Mesothelial cell of epicardium (in vitro differentiated cells): ENCODE measurements around the gene SHCBP1L. TPM values are rescaled to one million over a fixed set of nuclear protein-coding genes. Genes with fewer than 3 reads are reported as not detected.
A peak's percentile ranks its signal among the peaks of the same experiment; 100 is the strongest.

Source experiments
- DNase-seq, 2 experiments: peaks; one replicate each; pipeline ENCODE4 v3.0.0; 2021; ENCODE audit warnings: low spot score in 2 of 2; ENCODE audit not compliant: unreplicated experiment in 2 of 2
- H3K27ac Mint-ChIP-seq: 2 replicates; pipeline ENCODE4 v1.8.0; 2021; ENCODE audit warnings: mixed read lengths
- H3K27me3 Mint-ChIP-seq: 2 replicates; pipeline ENCODE4 v1.8.0; 2021; ENCODE audit warnings: low read depth, mixed read lengths
- H3K36me3 Mint-ChIP-seq: 2 replicates; pipeline ENCODE4 v1.8.0; 2021; ENCODE audit warnings: mixed read lengths
- H3K4me1 Mint-ChIP-seq: 2 replicates; pipeline ENCODE4 v1.8.0; 2021; ENCODE audit warnings: mixed read lengths
- H3K4me3 Mint-ChIP-seq: 2 replicates; pipeline ENCODE4 v1.8.0; 2021; ENCODE audit warnings: mild to moderate bottlenecking, moderate library complexity, mixed read lengths
- H3K9me3 Mint-ChIP-seq: 2 replicates; pipeline ENCODE4 v1.8.0; 2021; ENCODE audit warnings: mixed read lengths
- total RNA-seq: library from RNA; stranded (reverse); gene quantifications from 3 replicates; pipeline ENCODE4 v1.2.1, GENCODE V29; 2021
- TF ChIP-seq, protein P1 (sequence below): fragments of 200-600 bp; sonication (generic); IDR thresholded peaks from one replicate; pipeline ENCODE4 v1.5.0; 2021; ENCODE audit warnings: antibody characterized with exemption; ENCODE audit not compliant: unreplicated experiment

Gene SHCBP1L
- total RNA-seq, 1 donor from 2014 or later, result not detected

DNA sequence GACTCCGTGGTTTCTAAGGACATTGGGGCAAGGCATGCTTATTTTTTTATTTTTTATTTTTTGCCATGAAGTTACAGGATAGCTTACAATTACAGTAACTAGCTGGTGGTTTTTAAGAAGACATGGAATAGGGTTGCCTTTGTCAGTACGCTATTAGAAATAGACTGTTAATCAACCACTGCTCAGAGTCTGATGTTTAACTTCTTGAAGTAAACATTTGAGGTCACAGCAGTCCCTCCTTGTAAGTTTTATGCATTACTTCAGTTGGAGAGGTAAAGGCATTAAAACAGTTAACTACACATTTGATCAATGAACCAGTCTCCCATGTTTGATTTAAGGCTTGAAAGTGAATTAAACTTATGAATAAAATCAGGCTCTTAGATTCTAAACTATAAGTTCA, 19.3 kb upstream of the SHCBP1L start:
- H3K27ac Mint-ChIP-seq, result no peak overlapping the region
- H3K27me3 Mint-ChIP-seq, result no peaks in the 10 kb centered on the region
- no peak for DNase-seq
- no peaks in the 10 kb centered on the region for H3K9me3 Mint-ChIP-seq
- TF ChIP-seq, protein P1, sequence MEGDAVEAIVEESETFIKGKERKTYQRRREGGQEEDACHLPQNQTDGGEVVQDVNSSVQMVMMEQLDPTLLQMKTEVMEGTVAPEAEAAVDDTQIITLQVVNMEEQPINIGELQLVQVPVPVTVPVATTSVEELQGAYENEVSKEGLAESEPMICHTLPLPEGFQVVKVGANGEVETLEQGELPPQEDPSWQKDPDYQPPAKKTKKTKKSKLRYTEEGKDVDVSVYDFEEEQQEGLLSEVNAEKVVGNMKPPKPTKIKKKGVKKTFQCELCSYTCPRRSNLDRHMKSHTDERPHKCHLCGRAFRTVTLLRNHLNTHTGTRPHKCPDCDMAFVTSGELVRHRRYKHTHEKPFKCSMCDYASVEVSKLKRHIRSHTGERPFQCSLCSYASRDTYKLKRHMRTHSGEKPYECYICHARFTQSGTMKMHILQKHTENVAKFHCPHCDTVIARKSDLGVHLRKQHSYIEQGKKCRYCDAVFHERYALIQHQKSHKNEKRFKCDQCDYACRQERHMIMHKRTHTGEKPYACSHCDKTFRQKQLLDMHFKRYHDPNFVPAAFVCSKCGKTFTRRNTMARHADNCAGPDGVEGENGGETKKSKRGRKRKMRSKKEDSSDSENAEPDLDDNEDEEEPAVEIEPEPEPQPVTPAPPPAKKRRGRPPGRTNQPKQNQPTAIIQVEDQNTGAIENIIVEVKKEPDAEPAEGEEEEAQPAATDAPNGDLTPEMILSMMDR, result no peak
- no peaks in the 10 kb centered on the region for H3K36me3 Mint-ChIP-seq
- H3K4me1 Mint-ChIP-seq, result peaks cover 30% of the 10 kb centered on the region
- H3K4me3 Mint-ChIP-seq, result no peak overlapping the region

DNA sequence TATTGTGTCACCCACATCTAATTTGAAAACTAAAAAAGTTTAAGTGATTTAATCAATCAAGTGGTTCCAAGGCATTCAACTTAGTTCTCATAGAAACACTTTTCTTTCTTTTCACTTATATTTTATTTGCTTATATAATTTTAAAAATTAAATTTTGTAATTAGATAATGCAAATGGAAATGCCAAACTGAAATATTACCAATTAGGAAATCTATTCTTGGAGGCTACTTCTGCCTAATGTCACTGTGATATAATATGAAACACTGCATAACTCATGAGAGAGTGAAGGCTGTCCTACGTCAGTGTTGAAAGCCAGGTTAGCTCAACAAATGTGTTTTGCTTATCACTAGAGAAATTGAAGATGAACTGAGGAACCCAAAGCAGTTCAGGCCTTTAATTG, 18.3 kb upstream of the SHCBP1L start:
- peaks cover 30% of the 10 kb centered on the region for H3K4me1 Mint-ChIP-seq
- no peaks in the 10 kb centered on the region for H3K36me3 Mint-ChIP-seq
- TF ChIP-seq, protein P1, result no peak
- H3K27me3 Mint-ChIP-seq, result no peaks in the 10 kb centered on the region
- no peaks in the 10 kb centered on the region for H3K9me3 Mint-ChIP-seq
- no peak overlapping the region for H3K4me3 Mint-ChIP-seq
- DNase-seq, result no peak
- no peak overlapping the region for H3K27ac Mint-ChIP-seq

GRCh38 chr1:182968836-182969734, 16.1 kb upstream of the SHCBP1L start:
- Mint-ChIP-seq H3K4me1 (peaks cover 25% of the 10 kb centered on the region), H3K9me3 (no peaks in the 10 kb centered on the region), H3K4me3 (no peak overlapping the region), H3K27ac (peak overlapping the region; percentile 87), H3K36me3 (no peaks in the 10 kb centered on the region), H3K27me3 (no peaks in the 10 kb centered on the region)
- DNase-seq, result no peak
- TF ChIP-seq, protein P1, result no peak

- TF ChIP-seq, protein P1, result no peak
- Mint-ChIP-seq H3K27ac (peak overlapping the region; percentile 87), H3K27me3 (no peaks in the 10 kb centered on the region), H3K4me1 (peaks cover 25% of the 10 kb centered on the region), H3K4me3 (no peak overlapping the region), H3K36me3 (no peaks in the 10 kb centered on the region), H3K9me3 (no peaks in the 10 kb centered on the region)
- no peak for DNase-seq
These were observed 15.3 kb upstream of the SHCBP1L start for GRCh38 chr1:182968151-182968741.

GRCh38 chr1:182965861-182966260, 12.9 kb upstream of the SHCBP1L start:
- H3K4me3 Mint-ChIP-seq, result no peak overlapping the region
- no peaks in the 10 kb centered on the region for H3K9me3 Mint-ChIP-seq
- TF ChIP-seq, protein P1, result no peak
- no peak for DNase-seq
- H3K27ac Mint-ChIP-seq, result no peak overlapping the region
- no peaks in the 10 kb centered on the region for H3K27me3 Mint-ChIP-seq
- no peaks in the 10 kb centered on the region for H3K36me3 Mint-ChIP-seq
- peaks cover 24% of the 10 kb centered on the region for H3K4me1 Mint-ChIP-seq
